Measurements from ENCODE around the gene GRIK1. TPM values are rescaled to one million over a fixed set of nuclear protein-coding genes. Genes with fewer than 3 reads are reported as not detected.

The GRIK1 gene
- polyA plus RNA-seq, 1 donor from 2014 or later: 8.7 TPM

DNA sequence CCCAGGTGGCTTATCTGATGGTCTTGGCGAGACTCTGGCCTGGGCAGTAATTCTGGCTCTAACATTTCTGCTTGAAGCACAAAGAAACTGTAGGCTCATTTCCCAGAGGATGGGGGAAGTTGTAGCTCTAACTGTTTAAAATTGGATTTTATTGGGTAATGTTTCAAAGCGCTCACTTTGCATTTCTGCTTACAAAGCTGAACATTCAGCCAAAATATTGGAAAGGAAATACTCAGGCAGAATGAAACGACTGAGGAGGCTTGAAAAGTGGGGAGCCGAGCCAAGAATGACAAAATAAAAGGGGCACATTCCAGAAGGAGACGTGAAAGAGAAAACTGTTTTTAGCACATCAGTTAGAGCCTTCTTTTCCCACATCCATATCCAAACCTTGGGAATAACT lies 202.6 kb downstream of the GRIK1 start:
- no peak overlapping the region for H2AFZ ChIP-seq (ENCODE audit: low read depth, low read length)
- H3K4me2 ChIP-seq (ENCODE audit: low read length): no peak overlapping the region
- no peaks in the 10 kb centered on the region for H3K9me2 ChIP-seq (ENCODE audit: insufficient read depth, low read length)
- H3K4me3 ChIP-seq (ENCODE audit: low read length): no peak overlapping the region
- H3K27ac ChIP-seq (ENCODE audit: low read length): no peak overlapping the region
- H3K79me2 ChIP-seq (replicated peaks; ENCODE audit: insufficient read depth, low read length): no peaks in the 10 kb centered on the region
- no peaks in the 10 kb centered on the region for H3K36me3 ChIP-seq (ENCODE audit: insufficient read depth, low read length)
- H4K20me1 ChIP-seq (ENCODE audit: insufficient read depth): no peaks in the 10 kb centered on the region
- no peak overlapping the region for H3K9ac ChIP-seq (ENCODE audit: low read length)
- no peak for TF ChIP-seq EZH2 (IDR thresholded peaks at IDR 0.05; ENCODE audit: borderline replicate concordance, insufficient read depth, low read length, poor library complexity, severe bottlenecking)
- TF ChIP-seq, protein P1, sequence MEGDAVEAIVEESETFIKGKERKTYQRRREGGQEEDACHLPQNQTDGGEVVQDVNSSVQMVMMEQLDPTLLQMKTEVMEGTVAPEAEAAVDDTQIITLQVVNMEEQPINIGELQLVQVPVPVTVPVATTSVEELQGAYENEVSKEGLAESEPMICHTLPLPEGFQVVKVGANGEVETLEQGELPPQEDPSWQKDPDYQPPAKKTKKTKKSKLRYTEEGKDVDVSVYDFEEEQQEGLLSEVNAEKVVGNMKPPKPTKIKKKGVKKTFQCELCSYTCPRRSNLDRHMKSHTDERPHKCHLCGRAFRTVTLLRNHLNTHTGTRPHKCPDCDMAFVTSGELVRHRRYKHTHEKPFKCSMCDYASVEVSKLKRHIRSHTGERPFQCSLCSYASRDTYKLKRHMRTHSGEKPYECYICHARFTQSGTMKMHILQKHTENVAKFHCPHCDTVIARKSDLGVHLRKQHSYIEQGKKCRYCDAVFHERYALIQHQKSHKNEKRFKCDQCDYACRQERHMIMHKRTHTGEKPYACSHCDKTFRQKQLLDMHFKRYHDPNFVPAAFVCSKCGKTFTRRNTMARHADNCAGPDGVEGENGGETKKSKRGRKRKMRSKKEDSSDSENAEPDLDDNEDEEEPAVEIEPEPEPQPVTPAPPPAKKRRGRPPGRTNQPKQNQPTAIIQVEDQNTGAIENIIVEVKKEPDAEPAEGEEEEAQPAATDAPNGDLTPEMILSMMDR (IDR thresholded peaks at IDR 0.05; ENCODE audit: poor library complexity, severe bottlenecking): no peak
- H3K27me3 ChIP-seq (ENCODE audit: insufficient read depth, low read depth, low read length): no peaks in the 10 kb centered on the region
- H3F3A ChIP-seq (ENCODE audit: insufficient read depth, low read length, poor library complexity, severe bottlenecking): no peaks in the 10 kb centered on the region
- no peaks in the 10 kb centered on the region for H3K9me3 ChIP-seq (ENCODE audit: low read length)

DNA sequence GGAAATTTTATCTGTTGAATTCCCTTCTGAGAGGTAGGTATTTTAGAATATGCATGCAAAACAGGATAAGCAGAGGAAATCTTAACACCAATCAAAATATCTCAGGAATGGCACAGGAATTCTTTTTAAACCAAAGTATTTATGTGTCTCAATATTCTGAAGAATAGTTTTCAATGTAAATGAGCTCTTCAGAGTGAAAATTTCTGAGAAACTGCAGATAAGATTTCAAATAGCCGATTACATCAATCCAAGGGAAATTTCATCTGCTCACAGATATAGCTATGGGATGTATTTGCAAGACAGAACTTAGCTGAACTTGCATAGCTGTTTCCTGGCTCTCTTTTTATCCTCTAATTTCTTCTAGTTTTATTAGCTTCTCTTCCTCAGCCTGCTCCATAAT lies 209.5 kb downstream of the GRIK1 start:
- Histone ChIP-seq H3K9me3 (ENCODE audit: low read length) (no peaks in the 10 kb centered on the region), H3F3A (ENCODE audit: insufficient read depth, low read length, poor library complexity, severe bottlenecking) (no peaks in the 10 kb centered on the region), H4K20me1 (ENCODE audit: insufficient read depth) (no peaks in the 10 kb centered on the region), H3K4me3 (ENCODE audit: low read length) (no peak overlapping the region), H3K9me2 (ENCODE audit: insufficient read depth, low read length) (no peaks in the 10 kb centered on the region), H3K27ac (ENCODE audit: low read length) (no peak overlapping the region), H3K9ac (ENCODE audit: low read length) (no peak overlapping the region), H3K36me3 (ENCODE audit: insufficient read depth, low read length) (no peaks in the 10 kb centered on the region), H3K79me2 (replicated peaks; ENCODE audit: insufficient read depth, low read length) (no peaks in the 10 kb centered on the region), H3K4me2 (ENCODE audit: low read length) (no peak overlapping the region), H2AFZ (ENCODE audit: low read depth, low read length) (no peak overlapping the region), H3K27me3 (ENCODE audit: insufficient read depth, low read depth, low read length) (no peaks in the 10 kb centered on the region)
- TF ChIP-seq TAF1 (IDR thresholded peaks at IDR 0.05; ENCODE audit: low read depth) (no peak), EZH2 (IDR thresholded peaks at IDR 0.05; ENCODE audit: borderline replicate concordance, insufficient read depth, low read length, poor library complexity, severe bottlenecking) (no peak), MXI1 (conservative IDR thresholded peaks at IDR 0.05; ENCODE audit: poor library complexity, severe bottlenecking) (no peak), POLR2AphosphoS5 (IDR thresholded peaks at IDR 0.05) (no peak), EP300 (conservative IDR thresholded peaks at IDR 0.05; ENCODE audit: poor library complexity, severe bottlenecking) (no peak), RAD21 (conservative IDR thresholded peaks at IDR 0.05) (no peak), SMC3 (conservative IDR thresholded peaks at IDR 0.05; ENCODE audit: poor library complexity) (no peak)
- TF ChIP-seq, protein P1 (IDR thresholded peaks at IDR 0.05; ENCODE audit: poor library complexity, severe bottlenecking): no peak
- TF ChIP-seq, protein P2, sequence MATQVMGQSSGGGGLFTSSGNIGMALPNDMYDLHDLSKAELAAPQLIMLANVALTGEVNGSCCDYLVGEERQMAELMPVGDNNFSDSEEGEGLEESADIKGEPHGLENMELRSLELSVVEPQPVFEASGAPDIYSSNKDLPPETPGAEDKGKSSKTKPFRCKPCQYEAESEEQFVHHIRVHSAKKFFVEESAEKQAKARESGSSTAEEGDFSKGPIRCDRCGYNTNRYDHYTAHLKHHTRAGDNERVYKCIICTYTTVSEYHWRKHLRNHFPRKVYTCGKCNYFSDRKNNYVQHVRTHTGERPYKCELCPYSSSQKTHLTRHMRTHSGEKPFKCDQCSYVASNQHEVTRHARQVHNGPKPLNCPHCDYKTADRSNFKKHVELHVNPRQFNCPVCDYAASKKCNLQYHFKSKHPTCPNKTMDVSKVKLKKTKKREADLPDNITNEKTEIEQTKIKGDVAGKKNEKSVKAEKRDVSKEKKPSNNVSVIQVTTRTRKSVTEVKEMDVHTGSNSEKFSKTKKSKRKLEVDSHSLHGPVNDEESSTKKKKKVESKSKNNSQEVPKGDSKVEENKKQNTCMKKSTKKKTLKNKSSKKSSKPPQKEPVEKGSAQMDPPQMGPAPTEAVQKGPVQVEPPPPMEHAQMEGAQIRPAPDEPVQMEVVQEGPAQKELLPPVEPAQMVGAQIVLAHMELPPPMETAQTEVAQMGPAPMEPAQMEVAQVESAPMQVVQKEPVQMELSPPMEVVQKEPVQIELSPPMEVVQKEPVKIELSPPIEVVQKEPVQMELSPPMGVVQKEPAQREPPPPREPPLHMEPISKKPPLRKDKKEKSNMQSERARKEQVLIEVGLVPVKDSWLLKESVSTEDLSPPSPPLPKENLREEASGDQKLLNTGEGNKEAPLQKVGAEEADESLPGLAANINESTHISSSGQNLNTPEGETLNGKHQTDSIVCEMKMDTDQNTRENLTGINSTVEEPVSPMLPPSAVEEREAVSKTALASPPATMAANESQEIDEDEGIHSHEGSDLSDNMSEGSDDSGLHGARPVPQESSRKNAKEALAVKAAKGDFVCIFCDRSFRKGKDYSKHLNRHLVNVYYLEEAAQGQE (IDR thresholded peaks at IDR 0.05; ENCODE audit: borderline replicate concordance): no peak
